ENCODE data around the gene TFAM. TPM values are rescaled to one million over a fixed set of nuclear protein-coding genes. Genes with fewer than 3 reads are reported as not detected.

TFAM gene
- total and polyA plus RNA-seq, 2 of the 8 experiments (the other 6 are each of a cell fraction or from before 2014, with no cell fraction given) = 29.3 to 97.3 TPM

- no peak for TF ChIP-seq TCF12 (IDR thresholded peaks at IDR 0.05; ENCODE audit: low read depth, low read length)
- TF ChIP-seq EP300 (IDR thresholded peaks at IDR 0.05; ENCODE audit: borderline replicate concordance in 1 of 2, low read depth in 2 of 2, low read length in 2 of 2) = no peak
- TF ChIP-seq CHD7 (IDR thresholded peaks at IDR 0.05; ENCODE audit: insufficient replicate concordance, low read length) = no peak
- TF ChIP-seq RFX5 (IDR thresholded peaks at IDR 0.05; ENCODE audit: borderline replicate concordance, low read depth, low read length) = no peak
Observed at GRCh38 chr10:58433066-58433465, 47.9 kb downstream of the TFAM start (continued).

Data from H1 (cell line).